Fibroblast of skin of left quadriceps (primary cell): Measurements from ENCODE around the gene SUPT16H.

ENCODE experiments used
- DNase-seq, 2 experiments: peaks; one replicate each; pipeline ENCODE4 v3.0.0-alpha.2; 2013; ENCODE audit warnings: low read depth in 2 of 2

Gene SUPT16H

GRCh38 chr14:21302013-21302835, 81.6 kb downstream of the SUPT16H start:
- DNase-seq, result no peak
